Mucosa of rectum (tissue), 2 donors: ENCODE results near the gene HOXA9.

Experiments used
- H3K27ac ChIP-seq, 2 donors: one replicate each; pipeline ENCODE4 v1.7.0; 2013; ENCODE audit warnings: inconsistent platforms in 2 of 2, low read depth in 2 of 2, low read length in 2 of 2
- H3K27me3 ChIP-seq, 2 donors: one replicate each; pipeline ENCODE4 v1.7.0; 2013; ENCODE audit warnings: low read length in 2 of 2; ENCODE audit not compliant: control insufficient read depth in 2 of 2, insufficient read depth in 2 of 2
- H3K36me3 ChIP-seq, 2 donors: one replicate each; pipeline ENCODE4 v1.7.0; 2013; ENCODE audit warnings: low read length in 2 of 2; ENCODE audit not compliant: control insufficient read depth in 2 of 2, insufficient read depth in 2 of 2
- H3K4me1 ChIP-seq, 2 donors: one replicate each; pipeline ENCODE4 v1.7.0; 2013; ENCODE audit warnings: low read length in 2 of 2, mild to moderate bottlenecking in 1 of 2; ENCODE audit not compliant: control insufficient read depth in 2 of 2, insufficient read depth in 2 of 2
- H3K4me3 ChIP-seq, 2 donors: one replicate each; pipeline ENCODE4 v1.7.0; 2013; ENCODE audit warnings: low read length in 2 of 2
- H3K9ac ChIP-seq, 2 donors: one replicate each; pipeline ENCODE4 v1.7.0; 2013; ENCODE audit warnings: low read length in 2 of 2, low read depth in 1 of 2, mild to moderate bottlenecking in 1 of 2
- H3K9me3 ChIP-seq, 2 donors: one replicate each; pipeline ENCODE4 v1.7.0; 2013; ENCODE audit warnings: low read length in 2 of 2; ENCODE audit not compliant: control insufficient read depth in 2 of 2
- donor health status: healthy.
- donor health status: Normal muscosa, but diverticular disease.

HOXA9 gene

GRCh38 chr7:27157702-27158431 lies 7.5 kb downstream of the HOXA9 start:
- peak overlapping the region; percentile 81 to 84 for H3K9ac ChIP-seq
- no peaks in the 10 kb centered on the region for H3K9me3 ChIP-seq
- no peaks in the 10 kb centered on the region for H3K36me3 ChIP-seq
- peak overlapping the region; percentile 80 to 82 for H3K4me3 ChIP-seq
- peaks cover 0 to 6% of the 10 kb centered on the region in 2 donors for H3K27me3 ChIP-seq
- peaks cover 37 to 41% of the 10 kb centered on the region in 2 donors for H3K4me1 ChIP-seq
- peak overlapping the region; percentile 92 to 99 for H3K27ac ChIP-seq

GRCh38 chr7:27156916-27157701 lies 8.2 kb downstream of the HOXA9 start:
- H3K27me3 ChIP-seq, result peaks cover 0 to 13% of the 10 kb centered on the region in 2 donors

GRCh38 chr7:27156508-27156898 lies 8.8 kb downstream of the HOXA9 start, which contains the start of gene HOXA7:
Gene HOXA7, minus strand, starts transcription at chr7:27156675. Its CDS starts 130 bp downstream, at chr7:27156545.
- Histone ChIP-seq H3K9me3 (no peaks in the 10 kb centered on the region), H3K36me3 (no peaks in the 10 kb centered on the region), H3K27ac (peak within 1 kb of the TSS; percentile 92 to 99), H3K9ac (peak within 1 kb of the TSS; percentile 79 to 81), H3K4me3 (peak within 1 kb of the TSS; percentile 80 to 82), H3K27me3 (peaks cover 2 to 14% of the 10 kb centered on the region in 2 donors), H3K4me1 (peaks cover 35 to 36% of the 10 kb centered on the region in 2 donors)

More at GRCh38 chr7:27156916-27157701, 8.2 kb downstream of the HOXA9 start:
- Histone ChIP-seq H3K4me3 (peak overlapping the region; percentile 80 to 82), H3K4me1 (peaks cover 40 to 41% of the 10 kb centered on the region in 2 donors), H3K36me3 (no peaks in the 10 kb centered on the region), H3K27ac (peak overlapping the region; percentile 92 to 99), H3K9me3 (no peaks in the 10 kb centered on the region), H3K9ac (peak overlapping the region; percentile 79 to 81)

GRCh38 chr7:27155816-27156507 lies 9.4 kb downstream of the HOXA9 start:
- no peaks in the 10 kb centered on the region for H3K9me3 ChIP-seq
- no peaks in the 10 kb centered on the region for H3K36me3 ChIP-seq
- H3K4me3 ChIP-seq, result peak overlapping the region; percentile 80 to 82
- H3K4me1 ChIP-seq, result peaks cover 35 to 40% of the 10 kb centered on the region in 2 donors
- H3K9ac ChIP-seq, result peak overlapping the region; percentile 79 to 81
- H3K27ac ChIP-seq, result peak overlapping the region; percentile 92 to 99
- peaks cover 7 to 14% of the 10 kb centered on the region in 2 donors for H3K27me3 ChIP-seq

GRCh38 chr7:27154901-27155815 lies 10.2 kb downstream of the HOXA9 start:
- peaks cover 7 to 14% of the 10 kb centered on the region in 2 donors for H3K27me3 ChIP-seq
- peak overlapping the region; percentile 92 to 99 for H3K27ac ChIP-seq
- peak overlapping the region; percentile 79 to 81 for H3K9ac ChIP-seq
- H3K9me3 ChIP-seq, result no peaks in the 10 kb centered on the region
- peaks cover 38 to 39% of the 10 kb centered on the region in 2 donors for H3K4me1 ChIP-seq
- H3K36me3 ChIP-seq, result no peaks in the 10 kb centered on the region
- peak overlapping the region; percentile 80 to 82 for H3K4me3 ChIP-seq

GRCh38 chr7:27154369-27154768 lies 11.0 kb downstream of the HOXA9 start:
- Histone ChIP-seq H3K9me3 (no peaks in the 10 kb centered on the region), H3K4me3 (peak overlapping the region; percentile 80 to 82), H3K27ac (peak overlapping the region in 1 of 2 donors; percentile 99), H3K9ac (peak overlapping the region; percentile 21 to 79), H3K36me3 (no peaks in the 10 kb centered on the region), H3K4me1 (peaks cover 34 to 35% of the 10 kb centered on the region in 2 donors), H3K27me3 (peaks cover 7 to 14% of the 10 kb centered on the region in 2 donors)

GRCh38 chr7:27153526-27153925 lies 11.8 kb downstream of the HOXA9 start:
- Histone ChIP-seq H3K9ac (peak overlapping the region in 1 of 2 donors; percentile 86), H3K27me3 (peaks cover 7 to 14% of the 10 kb centered on the region in 2 donors), H3K4me1 (peaks cover 32 to 38% of the 10 kb centered on the region in 2 donors), H3K36me3 (no peaks in the 10 kb centered on the region), H3K4me3 (peak overlapping the region in 1 of 2 donors; percentile 82), H3K27ac (peak overlapping the region; percentile 93 to 99), H3K9me3 (no peaks in the 10 kb centered on the region)

GRCh38 chr7:27152816-27153442 lies 12.4 kb downstream of the HOXA9 start:
- no peaks in the 10 kb centered on the region for H3K36me3 ChIP-seq
- peak overlapping the region; percentile 86 to 96 for H3K9ac ChIP-seq
- H3K9me3 ChIP-seq, result no peaks in the 10 kb centered on the region
- H3K4me3 ChIP-seq, result peak overlapping the region; percentile 56 to 82
- H3K4me1 ChIP-seq, result peaks cover 38 to 43% of the 10 kb centered on the region in 2 donors
- H3K27me3 ChIP-seq, result peaks cover 7 to 14% of the 10 kb centered on the region in 2 donors
- H3K27ac ChIP-seq, result peak overlapping the region; percentile 93 to 99
